ENCODE results near the gene DLST.
"Not testable (repeated sequence)": the region's sequence is repeated elsewhere in the genome, so short reads cannot be mapped to it uniquely, and the experiment has no call there.

GRCh38 chr14:74932936-74933335, 51.2 kb downstream of the DLST start:
- not testable (repeated sequence) for TF ChIP-seq CTCF, POLR2A, EP300, POLR2AphosphoS5 (IDR thresholded peaks at IDR 0.05)
